ENCODE results near the gene GSTA4. TPM values are rescaled to one million over a fixed set of nuclear protein-coding genes. Genes with fewer than 3 reads are reported as not detected.

Gene GSTA4
- total and polyA plus RNA-seq, 12 donors, result 9.4 to 16.3 (median 12.0) TPM

GRCh38 chr6:53005663-53006250 is 10.7 kb upstream of the GSTA4 start:
- intact Hi-C loops (cut with DNase I), result no loop called here
- no peak overlapping the region for H3K4me3 ChIP-seq
- no peaks in the 10 kb centered on the region for H3K27me3 ChIP-seq
- H3K36me3 ChIP-seq, result peaks cover 0 to 95% (median 56%) of the 10 kb centered on the region in 9 donors
- no peak for TF ChIP-seq CTCF (IDR thresholded peaks at IDR 0.05)
- H3K4me1 ChIP-seq, result no peaks in the 10 kb centered on the region
- H3K9me3 ChIP-seq, result no peaks in the 10 kb centered on the region
- 66 to 67% methylated on average over 2 of the region's 2 CpGs for WGBS, 2 donors
- no peak overlapping the region for H3K27ac ChIP-seq
- no peak for ATAC-seq
- DNase-seq, result no peak

GRCh38 chr6:52999456-52999855 is 4.4 kb upstream of the GSTA4 start:
- 87 to 89% methylated on average over 6 of the region's 6 CpGs for WGBS, 2 donors
- H3K4me1 ChIP-seq, result peaks cover 0 to 11% (median 5%) of the 10 kb centered on the region in 9 donors

GRCh38 chr6:52998603-52999002 is 3.5 kb upstream of the GSTA4 start:
- intact Hi-C loops (cut with DNase I), result loop anchor here in 3 of 10 donors (5.0 to 10.0 kb wide), 7 partner anchors 44 to 584 kb away; partner anchors contain the start of gene GCLC (in 1 of the 3)
- Histone ChIP-seq H3K27ac (no peak overlapping the region), H3K27me3 (no peaks in the 10 kb centered on the region), H3K4me3 (no peak overlapping the region), H3K9me3 (no peaks in the 10 kb centered on the region), H3K4me1 (peaks cover 0 to 17% (median 9%) of the 10 kb centered on the region in 9 donors), H3K36me3 (peaks cover 0 to 23% (median 7%) of the 10 kb centered on the region in 9 donors)
- WGBS, 2 donors, result 91 to 98% methylated on average over 4 of the region's 4 CpGs
- no peak for TF ChIP-seq CTCF (IDR thresholded peaks at IDR 0.05)
- ATAC-seq, result no peak
- DNase-seq, result no peak

More at GRCh38 chr6:52999456-52999855, 4.4 kb upstream of the GSTA4 start:
- no peak for DNase-seq
- no peaks in the 10 kb centered on the region for H3K27me3 ChIP-seq
- H3K4me3 ChIP-seq, result no peak overlapping the region
- H3K27ac ChIP-seq, result no peak overlapping the region
- no peaks in the 10 kb centered on the region for H3K9me3 ChIP-seq
- no peak for TF ChIP-seq CTCF (IDR thresholded peaks at IDR 0.05)
- ATAC-seq, result no peak
- intact Hi-C loops (cut with DNase I), result loop anchor here in 3 of 10 donors (5.0 to 10.0 kb wide), 7 partner anchors 43 to 585 kb away; partner anchors contain the start of gene GCLC (in 1 of the 3)
- H3K36me3 ChIP-seq, result peaks cover 0 to 32% (median 15%) of the 10 kb centered on the region in 9 donors

- peaks cover 0 to 3% (median 0%) of the 10 kb centered on the region in 9 donors for H3K36me3 ChIP-seq
- ATAC-seq (no peak), DNase-seq (peak; percentile 15 to 21)
- H3K27me3 ChIP-seq, result no peaks in the 10 kb centered on the region
- TF ChIP-seq CTCF (IDR thresholded peaks at IDR 0.05), result no peak
- H3K27ac ChIP-seq, result peak overlapping the region in 9 of 10 donors; percentile 66 to 94 (median 88)
- no peaks in the 10 kb centered on the region for H3K9me3 ChIP-seq
- H3K4me1 ChIP-seq, result peaks cover 0 to 31% (median 19%) of the 10 kb centered on the region in 9 donors
- WGBS, 2 donors, result 15 to 16% methylated on average over 21 of the region's 21 CpGs
- intact Hi-C loops (cut with DNase I), result loop anchor here in 5 of 10 donors (1.0 to 10.0 kb wide), 9 partner anchors 46 to 581 kb away; partner anchors contain the start of genes FBXO9 (in 1 of the 5) and GCLC (in 1 of the 5)
- H3K4me3 ChIP-seq, result peak overlapping the region in 8 of 10 donors; percentile 16 to 81 (median 55)
Measured at GRCh38 chr6:52995913-52996645, 995 bp upstream of the GSTA4 start.

Data from heart right ventricle (tissue), 16 donors.